ENCODE results near the gene BAMBI.

BAMBI gene

GRCh38 chr10:28709001-28709710, 31.8 kb downstream of the BAMBI start:
- DNase-seq: no peak

- no peak for DNase-seq
Observed at GRCh38 chr10:28710202-28710886, 33.0 kb downstream of the BAMBI start.

- no peak for DNase-seq
Observed at GRCh38 chr10:28711041-28711440, 33.7 kb downstream of the BAMBI start.

DNA sequence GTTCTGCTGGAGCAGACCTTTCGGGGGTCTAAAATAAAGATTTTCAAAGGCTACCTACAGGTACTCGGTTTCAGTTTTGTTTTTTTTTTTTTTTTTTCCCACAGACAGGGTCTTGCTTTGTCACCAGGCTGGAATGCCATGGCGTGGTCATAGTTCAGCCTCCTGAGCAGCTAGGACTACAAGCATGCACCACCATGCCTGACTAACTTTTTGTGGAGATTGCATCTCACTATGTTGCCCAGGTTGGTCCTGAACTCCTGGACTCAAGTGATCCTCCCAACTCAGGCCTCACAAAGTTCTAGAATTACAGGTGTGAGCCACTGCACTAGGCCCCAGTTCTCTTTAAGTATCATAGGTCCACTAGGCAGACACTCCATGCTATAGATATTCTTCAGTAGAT, 34.5 kb downstream of the BAMBI start:
- no peak for DNase-seq

- no peak for DNase-seq
Observed at GRCh38 chr10:28713626-28714352, 36.5 kb downstream of the BAMBI start.

GRCh38 chr10:28714401-28715053, 37.2 kb downstream of the BAMBI start:
- DNase-seq: no peak

- DNase-seq: no peak
Observed at GRCh38 chr10:28715246-28715645, 37.9 kb downstream of the BAMBI start.

DNA sequence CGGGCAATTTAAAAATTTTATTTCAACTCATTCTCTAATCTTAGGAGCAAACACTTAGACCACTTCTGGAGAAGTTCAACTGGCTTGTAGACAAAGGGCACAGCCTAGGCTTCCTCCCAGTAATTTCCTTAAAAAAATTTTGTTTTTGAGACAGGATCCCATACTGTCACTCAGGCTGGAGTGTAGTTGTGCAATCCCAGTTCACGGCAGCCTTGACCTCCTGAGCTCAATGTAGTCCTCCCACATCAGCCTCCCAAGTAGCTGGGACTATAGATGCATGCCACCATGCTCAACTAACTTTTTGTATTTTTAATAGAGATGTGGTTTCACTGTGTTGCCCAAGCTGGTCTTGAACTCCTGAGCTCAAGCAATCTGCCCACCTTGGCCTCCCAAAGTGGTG, 38.4 kb downstream of the BAMBI start:
- no peak for DNase-seq

DNA sequence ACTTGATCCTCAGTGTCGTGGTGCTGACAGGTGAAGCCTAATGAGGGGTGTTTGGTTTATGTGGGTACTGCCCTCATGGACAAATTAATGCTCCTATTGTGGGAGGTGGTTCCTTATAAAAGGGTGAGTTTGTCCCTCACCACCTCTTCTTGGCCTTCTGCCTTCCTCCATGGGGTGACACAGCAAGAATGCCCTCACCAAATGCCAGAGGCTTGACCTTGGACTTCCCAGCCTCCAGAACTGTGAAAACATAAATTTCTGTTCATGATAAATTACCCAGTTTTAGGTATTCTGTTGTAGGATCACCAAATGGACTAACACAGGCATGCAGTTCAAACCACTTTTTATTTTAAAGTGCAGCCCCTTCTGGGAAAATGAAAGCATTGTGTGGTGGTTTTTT, 39.4 kb downstream of the BAMBI start:
- no peak for DNase-seq

GRCh38 chr10:28717656-28718201, 40.4 kb downstream of the BAMBI start:
- DNase-seq: no peak

- no peak for DNase-seq
Observed at GRCh38 chr10:28719789-28720436, 42.6 kb downstream of the BAMBI start.

GRCh38 chr10:28721318-28721951, 44.1 kb downstream of the BAMBI start:
- DNase-seq: no peak

DNA sequence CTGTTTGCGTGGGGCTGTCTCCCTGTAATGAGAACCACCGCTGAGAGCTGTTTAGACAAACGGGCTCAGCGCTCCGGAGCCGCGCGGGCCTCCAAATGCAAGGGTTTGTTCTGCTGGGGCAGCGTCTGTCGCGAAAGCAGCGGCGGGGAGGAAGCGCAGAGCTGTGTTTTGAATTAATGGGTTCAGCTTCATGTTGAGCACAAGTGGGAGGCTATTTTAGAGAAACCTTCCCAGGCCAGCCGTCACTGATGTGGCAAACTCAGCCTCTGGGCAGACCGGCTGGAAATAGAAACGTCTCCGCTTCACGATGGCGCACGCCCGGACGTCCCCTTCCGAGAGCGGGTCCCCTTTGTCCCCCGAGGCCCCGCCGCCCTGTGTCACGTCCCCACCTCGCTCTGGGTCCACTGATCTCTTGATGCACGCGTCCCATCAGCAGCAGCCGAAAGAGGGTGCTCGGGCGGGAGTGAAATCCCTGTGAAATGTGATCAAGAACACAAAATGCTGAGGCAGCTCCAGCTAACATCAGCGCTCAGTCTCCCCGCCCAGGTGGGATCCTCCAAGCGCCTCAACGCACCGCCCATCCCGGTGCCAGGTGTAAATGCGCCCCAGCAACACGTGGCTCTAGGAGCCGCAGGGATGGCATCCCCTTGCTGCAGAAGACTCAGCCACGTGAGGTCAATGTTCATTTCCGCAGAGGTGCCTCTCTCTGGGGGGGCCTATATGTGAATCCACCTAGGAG, 44.9 kb downstream of the BAMBI start:
- DNase-seq: no peak

DNA sequence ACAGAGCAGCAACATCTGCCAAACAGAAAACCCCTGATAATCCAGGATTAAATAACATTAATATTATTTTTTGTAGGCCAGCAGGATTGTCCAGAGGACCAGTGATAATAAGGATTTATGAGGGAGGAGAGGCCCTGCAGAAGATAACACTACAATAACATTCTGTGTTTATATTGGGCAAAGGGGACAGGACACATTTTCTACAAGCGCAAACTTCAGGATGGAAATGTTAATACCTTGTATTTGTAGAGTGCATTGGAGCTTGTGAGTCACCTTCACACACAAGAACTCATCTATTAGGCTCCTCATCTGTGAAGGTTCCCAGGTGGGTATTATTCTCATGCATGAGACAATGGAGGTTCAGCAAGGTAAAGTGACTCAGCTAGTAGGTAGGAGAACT, 51.0 kb downstream of the BAMBI start:
- DNase-seq: no peak

GRCh38 chr10:28730031-28730778, 52.9 kb downstream of the BAMBI start:
- DNase-seq: no peak

- DNase-seq: no peak
Observed at GRCh38 chr10:28732091-28732490, 54.8 kb downstream of the BAMBI start.

Data from T-helper 1 cell (primary cell).